GM19372 (cell line): ENCODE data around the gene TMEM9B.

ENCODE experiments used
- ATAC-seq: cut with Tn5 transposase; IDR thresholded peaks from one replicate; pipeline ENCODE4 v1.9.1; 2021; ENCODE audit warnings: mild to moderate bottlenecking, low read depth, moderate library complexity; ENCODE audit not compliant: unreplicated experiment

TMEM9B gene

DNA sequence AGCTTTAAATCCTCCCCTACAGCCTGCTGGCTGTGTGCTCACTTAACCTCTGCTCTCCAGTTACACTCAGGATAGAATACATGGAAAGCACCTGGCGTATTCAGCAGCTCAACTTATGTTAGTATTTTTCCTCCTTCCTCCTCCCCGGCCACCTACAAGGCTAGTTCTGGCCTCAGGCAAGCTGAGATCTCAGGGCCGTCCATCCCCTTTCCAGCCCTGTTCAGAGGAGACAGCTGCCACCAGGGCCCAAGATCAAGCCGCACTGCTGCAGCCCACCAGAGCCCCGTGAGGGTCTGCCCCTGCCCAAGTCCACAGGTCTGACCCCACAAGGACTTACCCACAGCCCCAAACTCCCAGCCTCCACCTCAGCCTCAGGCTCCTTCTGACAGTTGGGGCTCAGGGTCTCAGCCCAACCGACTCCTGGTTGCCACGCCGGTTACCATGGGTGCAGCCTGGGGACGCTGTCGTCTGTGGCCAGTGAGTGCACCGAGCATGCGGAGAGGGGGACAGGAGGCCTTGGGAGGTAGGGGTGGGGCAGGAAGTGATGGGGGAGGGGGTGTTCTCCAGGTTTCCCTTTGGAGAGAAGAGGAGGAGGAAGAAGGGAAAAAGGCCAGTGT is 31.6 kb downstream of the TMEM9B start, which contains the start of gene C11orf16:
Gene C11orf16, minus strand, starts transcription at position 384 of the 617 bp plus-strand sequence. CDS start 639 bp downstream, outside the sequence.
- ATAC-seq: no peak

DNA sequence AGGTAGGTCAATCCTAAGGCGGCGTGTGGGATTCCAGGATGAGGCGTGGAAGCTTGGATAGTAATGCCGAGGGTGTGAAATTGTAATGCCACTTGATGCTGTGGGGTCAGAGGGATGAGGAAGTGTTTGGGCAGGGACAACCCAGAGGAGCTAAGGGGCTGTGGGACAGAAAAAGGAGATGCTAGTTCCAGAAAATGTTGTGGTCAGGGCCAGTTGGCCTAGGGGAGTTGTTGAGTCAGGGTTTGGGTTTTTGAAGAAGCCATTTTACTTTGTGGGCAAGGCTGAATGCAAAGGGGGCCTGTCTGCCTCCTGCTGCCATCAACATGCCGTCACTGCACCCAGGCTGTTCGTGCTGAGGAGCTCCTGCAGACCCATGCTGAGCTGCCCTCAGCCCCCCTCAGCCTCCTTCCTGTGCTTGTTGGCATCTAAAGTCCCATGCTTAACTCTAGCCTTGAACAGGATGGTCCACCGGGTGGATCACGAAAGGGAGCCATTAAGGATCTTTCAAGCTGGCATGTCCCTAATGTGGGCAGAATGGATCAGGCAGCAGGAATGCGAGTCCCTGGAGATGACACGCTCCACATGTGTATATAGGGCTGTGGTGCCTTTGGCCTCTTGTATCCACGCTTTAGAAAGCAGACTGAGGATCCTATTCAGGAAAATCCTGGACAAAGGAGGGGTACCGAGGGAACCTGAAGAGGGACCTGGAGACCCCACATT is 33.6 kb downstream of the TMEM9B start:
- no peak for ATAC-seq

DNA sequence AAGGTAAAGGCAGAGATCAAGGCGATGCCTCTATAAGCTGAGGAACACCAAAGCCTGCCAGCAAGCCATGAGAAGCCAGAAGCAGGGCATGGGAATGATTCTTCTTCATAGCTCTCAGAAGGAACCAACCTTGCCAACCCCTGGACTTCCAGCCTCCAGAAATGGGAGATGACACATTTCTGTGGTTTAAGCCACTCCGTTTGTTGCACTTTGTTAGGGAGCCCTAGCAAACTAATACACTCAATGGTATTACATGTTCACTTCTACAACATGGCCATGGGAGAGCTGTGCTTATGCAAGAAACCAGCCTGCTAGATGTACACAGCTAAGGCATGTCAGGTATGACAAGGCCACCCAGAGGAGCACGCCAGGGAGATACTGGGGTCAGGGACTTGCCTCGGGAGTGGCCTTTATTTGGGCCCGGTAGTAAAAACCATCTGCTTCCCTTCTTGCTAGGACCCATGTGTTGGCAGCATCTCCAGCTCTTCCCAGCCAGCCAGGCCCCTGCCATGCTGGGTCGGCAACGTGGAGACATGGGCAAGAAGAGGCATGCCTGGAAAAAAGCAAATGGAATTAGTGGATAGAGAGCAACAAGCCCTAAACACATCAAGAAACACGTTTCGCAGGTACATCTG is 35.1 kb downstream of the TMEM9B start:
- ATAC-seq: no peak

DNA sequence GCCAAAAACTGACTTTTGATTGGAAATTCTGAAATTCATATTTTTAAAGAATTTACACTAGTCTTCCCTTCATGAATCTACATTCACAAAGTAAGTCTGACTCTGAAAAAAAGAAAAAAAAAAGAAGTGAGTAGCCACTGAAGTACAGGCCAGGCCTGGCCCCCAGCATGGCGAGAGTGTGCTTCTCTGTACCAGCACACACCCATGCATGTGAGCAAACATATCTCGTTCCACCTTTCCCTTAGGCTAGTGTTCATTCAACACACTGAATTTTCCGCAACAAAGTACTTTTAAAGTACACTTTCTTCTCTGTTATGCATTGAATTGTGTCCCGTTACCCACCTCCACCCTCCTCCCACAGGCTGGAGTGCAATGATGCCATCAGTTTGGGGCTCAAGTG is 36.0 kb downstream of the TMEM9B start:
- ATAC-seq: no peak

DNA sequence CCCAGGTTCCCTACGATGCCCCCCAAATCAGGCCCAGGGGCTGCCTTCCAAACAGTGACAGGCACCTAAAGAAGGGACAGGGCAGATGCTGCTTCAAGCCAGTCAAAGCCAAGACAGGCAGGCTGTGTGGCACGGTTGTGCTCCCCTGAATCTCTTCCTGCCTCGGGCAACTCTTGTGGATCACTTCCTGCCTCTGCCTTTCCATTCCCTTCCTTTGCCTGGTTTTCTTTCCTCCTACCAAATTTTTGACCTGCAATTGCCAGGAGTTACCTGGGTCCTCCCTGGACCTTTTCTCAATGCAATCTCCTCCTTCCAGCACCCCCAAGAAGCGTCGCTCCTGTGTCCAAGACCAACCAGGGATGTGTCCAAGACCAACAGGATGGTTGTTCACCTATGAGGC is 37.0 kb downstream of the TMEM9B start:
- ATAC-seq: no peak

DNA sequence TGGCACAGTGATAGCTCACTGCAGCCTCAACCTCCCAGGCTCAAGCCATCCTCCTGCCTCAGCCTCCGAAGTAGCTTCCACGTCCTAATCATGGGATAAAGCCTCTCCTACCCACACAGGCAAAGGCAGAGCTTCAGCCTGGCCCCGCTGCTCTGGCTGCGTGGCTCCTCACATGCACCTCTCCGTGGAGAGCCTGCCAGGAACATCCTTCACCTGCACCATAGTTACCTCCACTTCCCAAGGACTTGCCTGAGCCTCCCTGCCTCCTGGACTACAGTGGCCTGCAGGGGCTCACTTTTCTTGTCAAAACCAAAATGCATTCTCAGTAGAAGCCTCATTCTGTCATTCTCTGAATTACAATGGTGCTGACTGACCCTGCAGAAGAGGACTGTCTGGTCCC is 38.0 kb downstream of the TMEM9B start:
- ATAC-seq: no peak

DNA sequence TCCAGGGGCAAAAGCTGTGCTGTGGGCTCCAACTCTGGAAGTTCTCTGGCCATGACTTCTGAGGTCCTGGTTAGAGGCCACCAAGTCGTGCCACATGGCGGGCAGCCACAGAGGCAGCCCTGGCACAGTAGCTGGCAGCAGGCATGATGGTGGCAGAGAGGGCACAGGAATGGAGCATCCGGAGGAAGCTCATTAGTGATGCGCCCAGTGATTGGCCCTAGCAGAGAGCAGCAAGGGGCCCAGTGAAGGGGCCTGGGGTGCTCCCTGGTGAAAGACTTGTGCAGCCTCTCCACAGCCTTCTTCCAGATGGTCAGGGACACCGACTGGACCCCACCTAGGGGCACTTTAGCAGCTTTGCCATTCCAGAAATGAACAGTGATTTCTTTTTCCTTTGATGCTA is 38.5 kb downstream of the TMEM9B start:
- ATAC-seq: no peak

DNA sequence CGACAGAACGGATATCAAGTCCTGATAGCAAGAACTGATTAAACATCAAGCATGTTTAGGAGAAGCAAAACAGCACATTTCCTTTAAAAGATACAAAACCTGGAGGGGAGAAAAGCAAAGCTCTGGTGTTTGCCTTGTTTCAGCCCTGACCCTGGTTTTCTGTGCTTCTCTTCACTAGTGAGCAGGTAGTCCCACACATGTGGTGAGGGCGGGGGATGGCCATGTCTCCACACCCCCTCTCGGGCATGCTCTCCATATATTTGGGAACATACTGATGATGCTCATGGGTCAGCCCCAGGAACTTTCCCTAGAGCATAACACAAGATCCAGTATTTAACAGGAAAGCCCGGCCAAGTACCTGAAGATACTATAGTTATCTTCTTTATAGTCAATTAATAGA is 41.6 kb downstream of the TMEM9B start:
- no peak for ATAC-seq

DNA sequence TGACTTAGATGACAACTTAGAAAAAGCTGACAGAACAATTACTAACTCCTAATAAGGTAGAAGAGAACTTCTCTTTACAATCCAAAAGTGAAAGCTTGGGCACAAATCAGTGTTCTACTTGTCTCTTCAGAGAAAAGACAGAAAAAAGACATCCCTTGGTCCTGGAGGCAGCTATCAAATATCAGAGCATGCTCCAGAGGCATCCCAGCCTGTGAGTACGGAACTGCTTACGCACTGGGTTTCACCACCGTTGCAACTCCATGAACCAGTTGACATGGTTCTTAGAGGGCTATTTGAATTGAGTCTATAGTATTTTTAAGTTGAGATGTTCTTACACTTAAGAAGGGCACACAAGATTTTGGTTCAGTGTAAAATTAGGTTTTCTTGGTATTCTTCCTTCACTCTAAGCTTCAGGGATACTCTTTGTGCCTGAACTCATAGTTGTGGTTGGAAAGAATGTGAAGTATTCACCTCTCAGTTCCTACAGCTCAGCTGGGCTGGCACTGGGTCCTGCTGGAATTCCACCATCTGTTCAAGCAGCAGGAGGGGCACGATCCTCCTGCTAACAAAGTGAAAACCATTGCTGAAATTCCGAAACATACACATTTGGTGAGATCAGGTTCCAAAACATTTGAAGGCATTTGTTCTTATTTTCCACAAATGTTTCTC is 47.0 kb downstream of the TMEM9B start:
- no peak for ATAC-seq

DNA sequence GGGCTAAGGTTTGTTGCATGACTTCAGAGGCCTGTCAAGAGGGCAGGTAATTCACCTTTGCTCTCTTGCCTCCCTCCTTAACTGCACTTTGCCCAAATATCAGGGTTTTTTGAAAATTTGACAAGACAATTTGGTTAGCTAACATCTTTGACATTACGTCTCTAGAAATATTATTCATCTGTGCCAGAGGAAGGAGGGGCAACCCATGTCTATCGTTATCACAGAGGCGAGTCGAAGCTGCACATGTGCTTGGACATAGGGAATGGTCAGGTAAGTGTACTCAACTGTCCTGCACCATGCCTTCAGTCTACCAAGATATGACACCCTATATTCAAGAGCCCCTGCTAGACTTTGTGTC is 49.6 kb downstream of the TMEM9B start:
- ATAC-seq: no peak

DNA sequence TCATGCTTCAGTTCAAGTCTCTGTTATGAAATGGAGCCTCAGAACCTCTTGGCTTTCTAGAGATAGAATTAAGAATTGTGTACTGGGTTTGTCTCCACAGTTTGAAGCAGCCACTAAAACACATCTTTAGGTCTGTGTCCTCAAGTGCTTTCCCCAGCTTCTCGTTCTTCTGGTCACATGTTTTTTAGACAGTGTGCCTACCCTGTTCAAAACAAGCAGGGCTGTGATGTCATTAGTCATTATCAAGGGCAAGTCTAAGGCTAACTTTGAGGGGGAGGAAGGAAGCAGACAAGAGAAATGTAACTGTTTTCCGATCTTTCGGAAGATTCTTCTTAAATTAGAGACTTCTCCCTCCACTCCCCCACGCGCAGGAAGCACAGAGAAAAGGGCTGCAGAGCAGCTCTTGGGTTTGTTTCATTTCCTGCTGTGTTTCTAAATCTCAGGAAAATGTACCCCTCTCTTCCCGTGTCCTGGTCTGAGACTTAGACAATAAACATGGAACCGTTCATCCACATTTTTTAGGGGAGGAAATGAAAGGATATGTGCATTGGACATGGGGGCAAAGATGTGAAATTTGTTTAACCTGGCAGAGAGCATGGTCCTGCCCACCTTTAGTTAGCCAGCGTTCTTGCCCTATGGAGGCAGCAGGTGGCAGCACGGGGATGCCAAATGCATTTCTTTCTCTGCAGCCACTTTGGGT is 50.1 kb downstream of the TMEM9B start:
- no peak for ATAC-seq

DNA sequence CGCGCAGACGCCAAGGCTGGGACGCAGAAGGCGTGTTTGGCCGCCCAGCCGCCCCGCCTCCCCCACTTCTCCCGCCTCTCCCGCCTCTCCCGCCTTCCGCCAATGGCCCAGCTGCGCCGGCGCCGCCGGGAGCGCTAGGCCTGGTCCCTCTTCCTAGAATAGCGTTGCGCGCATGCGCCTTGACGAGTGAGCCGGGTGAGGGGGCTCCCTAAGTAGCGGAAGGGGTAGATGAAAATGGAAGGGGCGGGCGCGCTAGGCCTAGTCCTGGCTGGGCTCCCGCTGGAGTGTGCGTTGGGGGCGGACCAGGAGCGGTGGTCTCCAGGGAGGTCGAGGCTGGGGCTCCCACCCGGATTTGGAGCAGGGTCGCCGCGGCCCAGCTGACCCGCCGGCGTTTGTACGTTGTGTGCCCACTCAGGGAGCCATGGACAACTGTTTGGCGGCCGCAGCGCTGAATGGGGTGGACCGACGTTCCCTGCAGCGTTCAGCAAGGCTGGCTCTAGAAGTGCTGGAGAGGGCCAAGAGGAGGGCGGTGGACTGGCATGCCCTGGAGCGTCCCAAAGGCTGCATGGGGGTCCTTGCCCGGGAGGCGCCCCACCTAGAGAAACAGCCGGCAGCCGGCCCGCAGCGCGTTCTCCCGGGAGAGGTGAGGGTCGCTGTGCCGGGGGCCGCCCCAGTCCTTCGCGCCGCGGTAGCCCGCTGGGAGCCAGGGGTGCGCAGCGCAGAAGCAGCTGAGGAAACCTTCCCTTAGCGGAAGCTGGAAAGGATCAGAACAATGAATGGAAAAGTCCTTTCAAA is 53.0 kb downstream of the TMEM9B start, which contains the start of gene AKIP1:
Gene AKIP1, plus strand, starts transcription at position 161 of the 795 bp plus-strand sequence. Its CDS starts 261 bp downstream, at position 422.
- peak; percentile 61 for ATAC-seq

DNA sequence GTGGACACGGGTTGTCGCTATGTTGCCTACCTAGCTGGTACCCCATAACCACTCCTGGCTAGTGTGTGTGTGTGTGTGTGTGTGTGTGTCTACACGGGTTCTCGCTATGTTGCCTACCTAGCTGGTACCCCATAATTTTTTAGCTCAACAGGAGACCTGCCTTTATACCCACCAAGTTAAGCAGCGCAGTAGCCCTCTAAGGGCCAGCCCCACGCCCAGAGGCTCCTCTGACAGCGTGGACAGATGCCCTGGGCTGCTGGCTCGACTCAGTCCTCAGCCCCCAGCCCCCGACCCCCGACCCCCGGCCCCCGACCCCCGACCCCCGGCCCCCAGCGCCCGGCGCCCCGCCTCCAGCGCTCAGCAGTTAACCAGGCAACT is 53.6 kb downstream of the TMEM9B start:
- peak; percentile 4 for ATAC-seq

DNA sequence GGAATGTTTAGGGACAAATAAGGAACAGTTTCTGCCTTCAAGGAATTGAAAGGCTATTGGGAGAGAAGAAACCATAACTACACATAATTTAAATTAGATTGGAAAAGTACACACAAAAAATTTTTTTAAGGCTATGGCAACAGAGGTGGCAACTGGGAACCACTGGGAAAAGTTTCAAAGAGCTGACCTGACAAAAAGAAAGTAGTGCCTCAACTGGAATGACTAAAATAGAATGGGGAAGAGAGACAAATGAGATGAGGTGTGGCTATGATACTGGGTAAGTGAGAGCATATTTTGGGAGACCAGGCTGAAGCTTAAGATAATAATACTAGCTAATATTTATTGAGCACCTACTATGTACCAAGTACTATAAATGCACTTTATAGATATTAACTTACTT is 56.1 kb downstream of the TMEM9B start:
- ATAC-seq: no peak

DNA sequence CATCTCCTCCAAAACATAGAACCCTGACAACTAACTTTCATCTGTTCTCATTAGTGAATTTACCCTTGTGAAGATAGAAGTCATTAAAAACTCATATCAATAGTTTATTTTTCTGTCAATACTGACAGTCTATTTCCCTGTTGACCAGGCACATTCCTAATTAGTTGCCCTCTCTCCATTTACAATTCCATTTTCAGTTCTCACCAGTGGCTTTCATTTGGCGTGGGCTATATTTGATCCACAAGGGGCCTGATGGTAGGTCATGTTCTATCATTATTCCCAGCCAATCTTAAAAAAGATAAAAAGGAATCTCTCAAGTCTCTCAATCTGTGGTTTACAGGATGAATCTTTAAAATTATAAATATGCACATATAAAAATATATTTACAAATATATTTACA is 57.1 kb downstream of the TMEM9B start:
- no peak for ATAC-seq

DNA sequence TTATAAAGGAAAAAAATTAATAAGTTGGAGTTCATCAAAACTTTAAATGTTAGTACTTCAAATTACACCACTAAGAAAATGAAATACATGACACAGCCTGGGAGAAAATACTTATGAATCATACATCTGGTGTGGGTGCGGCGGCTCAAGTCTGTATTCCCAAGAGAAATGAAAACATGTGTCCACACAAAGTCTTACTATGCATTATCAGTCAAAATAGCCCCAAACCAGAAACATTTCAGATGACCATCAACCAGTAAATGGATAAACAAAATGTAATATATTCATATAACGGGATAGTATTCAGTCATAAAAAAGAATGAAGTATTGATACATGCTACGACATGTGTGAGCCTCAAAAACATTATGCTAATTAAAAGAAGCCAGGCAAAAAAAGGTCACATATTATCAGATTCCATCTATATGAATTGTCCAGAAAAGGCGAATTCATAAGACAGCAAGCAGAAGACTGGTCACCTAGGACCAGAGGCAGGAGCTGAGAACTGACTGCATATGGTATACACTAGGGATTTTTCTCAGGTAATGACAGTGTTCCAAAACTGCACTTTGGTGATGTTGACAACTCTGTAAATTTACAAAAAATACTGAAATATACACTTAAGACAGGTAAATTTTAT is 58.6 kb downstream of the TMEM9B start:
- ATAC-seq: no peak

DNA sequence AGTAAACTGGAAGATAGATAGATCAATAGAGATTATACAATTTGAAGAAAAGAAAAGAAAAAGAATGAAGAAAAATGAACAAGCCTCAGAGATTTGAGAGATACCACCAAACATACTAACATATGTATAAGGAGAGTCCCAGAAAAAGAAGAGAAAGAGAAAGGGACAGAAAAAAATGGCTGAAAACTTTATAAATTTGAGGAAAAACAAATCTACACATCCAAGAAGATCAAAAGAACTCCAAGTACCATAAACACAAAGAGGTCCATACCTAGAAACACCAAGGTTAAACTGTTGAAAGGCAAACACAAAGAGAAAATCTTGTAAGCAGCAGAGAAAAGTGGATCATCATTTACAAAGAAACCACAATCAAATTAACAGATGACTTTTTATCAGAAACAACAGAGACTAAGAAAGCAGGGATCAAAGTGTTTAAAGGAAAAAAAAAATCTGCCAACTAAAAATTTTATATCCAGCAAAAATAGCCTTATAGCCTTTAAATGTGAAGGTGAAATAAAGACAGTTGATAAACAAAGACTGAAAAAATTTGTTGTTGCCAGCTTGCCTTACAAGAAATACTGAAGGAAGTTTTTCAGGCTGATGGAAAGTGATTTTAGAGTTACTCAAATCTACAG is 65.0 kb downstream of the TMEM9B start:
- ATAC-seq: no peak
